ENCODE results near the gene THADA.

The THADA gene

GRCh38 chr2:43407935-43408334, 187.9 kb downstream of the THADA start:
- no peaks in the 10 kb centered on the region for H3K9me3 ChIP-seq (ENCODE audit: severe bottlenecking)
- H3K36me3 ChIP-seq: no peaks in the 10 kb centered on the region
- H3K27ac ChIP-seq: no peak overlapping the region
- DNase-seq: no peak
- H3K4me3 ChIP-seq (ENCODE audit: low read depth, low read length): no peak overlapping the region
- no peak for TF ChIP-seq CTCF (IDR thresholded peaks at IDR 0.05; ENCODE audit: low read depth, low read length)
- H3K27me3 ChIP-seq (ENCODE audit: insufficient read depth, low read depth, severe bottlenecking): no peaks in the 10 kb centered on the region

- Histone ChIP-seq H3K36me3 (no peaks in the 10 kb centered on the region), H3K9me3 (ENCODE audit: severe bottlenecking) (no peaks in the 10 kb centered on the region), H3K27ac (no peak overlapping the region), H3K27me3 (ENCODE audit: insufficient read depth, low read depth, severe bottlenecking) (no peaks in the 10 kb centered on the region), H3K4me3 (ENCODE audit: low read depth, low read length) (no peak overlapping the region)
- no peak for DNase-seq
- TF ChIP-seq CTCF (IDR thresholded peaks at IDR 0.05; ENCODE audit: low read depth, low read length): no peak
Measured at GRCh38 chr2:43406651-43407279, 189.1 kb downstream of the THADA start.

- no peak overlapping the region for H3K27ac ChIP-seq
- TF ChIP-seq CTCF (IDR thresholded peaks at IDR 0.05; ENCODE audit: low read depth, low read length): no peak
- peak; percentile 26 for DNase-seq
Measured at GRCh38 chr2:43405829-43406228, 190.0 kb downstream of the THADA start.

GRCh38 chr2:43402452-43402937, 193.3 kb downstream of the THADA start:
- DNase-seq: no peak
- H3K4me3 ChIP-seq (ENCODE audit: low read depth, low read length): no peak overlapping the region
- no peak for TF ChIP-seq CTCF (IDR thresholded peaks at IDR 0.05; ENCODE audit: low read depth, low read length)
- no peak overlapping the region for H3K27ac ChIP-seq
- H3K36me3 ChIP-seq: no peaks in the 10 kb centered on the region
- H3K27me3 ChIP-seq (ENCODE audit: insufficient read depth, low read depth, severe bottlenecking): no peaks in the 10 kb centered on the region
- no peaks in the 10 kb centered on the region for H3K9me3 ChIP-seq (ENCODE audit: severe bottlenecking)

More at GRCh38 chr2:43405829-43406228, 190.0 kb downstream of the THADA start:
- H3K36me3 ChIP-seq: no peaks in the 10 kb centered on the region
- no peak overlapping the region for H3K4me3 ChIP-seq (ENCODE audit: low read depth, low read length)
- H3K9me3 ChIP-seq (ENCODE audit: severe bottlenecking): no peaks in the 10 kb centered on the region
- H3K27me3 ChIP-seq (ENCODE audit: insufficient read depth, low read depth, severe bottlenecking): no peaks in the 10 kb centered on the region

GRCh38 chr2:43402002-43402401, 193.8 kb downstream of the THADA start:
- Histone ChIP-seq H3K4me3 (ENCODE audit: low read depth, low read length) (no peak overlapping the region), H3K9me3 (ENCODE audit: severe bottlenecking) (no peaks in the 10 kb centered on the region), H3K36me3 (peaks cover 3% of the 10 kb centered on the region; the same call in 1 of the 2 replicates), H3K27me3 (ENCODE audit: insufficient read depth, low read depth, severe bottlenecking) (no peaks in the 10 kb centered on the region), H3K27ac (no peak overlapping the region)
- DNase-seq: no peak
- TF ChIP-seq CTCF (IDR thresholded peaks at IDR 0.05; ENCODE audit: low read depth, low read length): no peak

- H3K4me3 ChIP-seq (ENCODE audit: low read depth, low read length): no peak overlapping the region
- H3K27ac ChIP-seq: no peak overlapping the region
- no peak for DNase-seq
- no peak for TF ChIP-seq CTCF (IDR thresholded peaks at IDR 0.05; ENCODE audit: low read depth, low read length)
- no peaks in the 10 kb centered on the region for H3K9me3 ChIP-seq (ENCODE audit: severe bottlenecking)
- no peaks in the 10 kb centered on the region for H3K27me3 ChIP-seq (ENCODE audit: insufficient read depth, low read depth, severe bottlenecking)
- H3K36me3 ChIP-seq: peaks cover 9% of the 10 kb centered on the region
Measured at GRCh38 chr2:43400508-43400907, 195.3 kb downstream of the THADA start.

All from WERI-Rb-1 (cell line).